GM21737 (cell line): ENCODE measurements around the gene CHST5.

Source experiments
- ATAC-seq: cut with Tn5 transposase; IDR thresholded peaks from one replicate; pipeline ENCODE4 v1.9.1; 2021; ENCODE audit warnings: mild to moderate bottlenecking, moderate library complexity; ENCODE audit not compliant: unreplicated experiment

CHST5 gene

DNA sequence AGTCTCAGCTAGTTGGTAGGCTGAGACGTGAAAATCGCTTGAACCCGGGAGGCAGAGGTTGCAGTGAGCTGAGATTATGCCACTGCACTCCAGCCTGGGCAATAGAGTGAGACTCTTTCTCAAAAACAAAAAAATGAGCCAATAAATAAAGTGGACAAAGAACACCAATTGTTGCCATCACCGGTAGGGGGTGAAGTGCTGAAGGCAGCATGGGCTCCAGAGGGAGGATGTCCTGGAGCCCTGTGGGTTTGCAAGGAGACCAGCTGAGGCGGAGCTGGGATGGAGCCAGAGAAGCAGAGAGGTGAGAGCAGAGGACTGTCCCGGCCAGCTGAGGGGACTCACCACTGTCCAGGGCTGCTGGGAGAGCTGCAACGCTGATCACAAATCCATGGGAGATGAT lies 54.4 kb downstream of the CHST5 start:
- ATAC-seq = no peak

DNA sequence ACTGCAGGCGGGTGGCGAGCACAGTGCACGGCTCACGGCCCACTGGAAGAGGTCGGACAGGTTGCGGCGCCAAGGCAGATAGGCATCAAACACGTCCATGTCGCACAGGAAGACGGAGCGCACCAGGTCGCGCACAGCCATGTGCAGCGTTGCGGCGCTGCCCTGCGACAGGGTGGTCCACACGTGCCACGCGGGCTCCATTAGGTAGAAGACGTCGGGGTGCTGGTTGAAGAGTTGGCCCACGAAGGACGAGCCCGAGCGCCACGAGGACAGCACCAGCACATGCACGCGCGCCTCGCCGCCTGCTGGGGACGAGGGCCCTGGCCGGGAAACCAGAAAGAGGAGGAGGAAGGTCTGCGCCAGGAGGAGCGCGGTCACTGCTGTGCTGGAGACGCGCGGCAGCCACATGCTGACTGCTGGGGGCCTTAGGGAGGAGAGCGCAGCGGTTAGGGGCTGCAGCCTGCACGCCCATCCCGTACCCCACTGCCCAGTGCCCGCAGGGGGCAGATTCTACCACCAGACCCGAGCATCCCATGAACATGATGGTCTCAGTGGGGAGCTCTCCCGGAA lies 56.4 kb downstream of the CHST5 start:
- no peak for ATAC-seq
